ENCODE data around the gene NLGN3. TPM values are rescaled to one million over a fixed set of nuclear protein-coding genes. Genes with fewer than 3 reads are reported as not detected.

Gene NLGN3
- total and polyA plus RNA-seq, 2 of the 8 experiments (the other 6 are each of a cell fraction or from before 2014, with no cell fraction given): 12.0 to 14.8 TPM

- WGBS, 2 experiments (ENCODE audit: extremely low coverage in 1 of 2, insufficient coverage in 1 of 2, insufficient read length in 1 of 2, insufficient replicate concordance in 2 of 2, low coverage in 1 of 2, low lambda C conversion rate in 2 of 2, missing lambda C conversion rate in 1 of 2): 95% methylated on average over 8 of the region's 8 CpGs; no CpG with 5 or more reads in 1 of the 2 experiments
- Histone ChIP-seq H3K79me1 (ENCODE audit: low read depth, low read length) (no peaks in the 10 kb centered on the region), H4K91ac (replicated peaks; ENCODE audit: insufficient read length, low read length) (no peak within 1 kb of the TSS), H2AK5ac (ENCODE audit: low read depth, low read length) (no peak within 1 kb of the TSS), H3K23ac (ENCODE audit: insufficient read length) (no peak within 1 kb of the TSS), H3K4me2 (ENCODE audit: insufficient read depth in 1 of 2, low read depth in 2 of 2, low read length in 2 of 2) (no peak within 1 kb of the TSS), H2AFZ (ENCODE audit: low read length) (no peak within 1 kb of the TSS), H2BK120ac (replicated peaks; ENCODE audit: low read depth, low read length) (no peak within 1 kb of the TSS), H2BK15ac (ENCODE audit: low read length) (no peak within 1 kb of the TSS), H4K5ac (ENCODE audit: insufficient read length, low read depth, low read length) (no peak within 1 kb of the TSS), H3K79me2 (ENCODE audit: control insufficient read depth in 1 of 2, insufficient read depth in 2 of 2, low read length in 2 of 2) (no peaks in the 10 kb centered on the region), H3K27me3 (replicated peaks in 1 of 4; ENCODE audit: control insufficient read depth in 3 of 4, extremely low read depth in 1 of 4, insufficient read depth in 3 of 4, low read length in 3 of 4) (peaks cover 0 to 2% (median 0%) of the 10 kb centered on the region in 4 experiments; a peak in 2 of 7 replicates), H3K23me2 (ENCODE audit: low read depth, low read length) (no peaks in the 10 kb centered on the region), H2BK5ac (ENCODE audit: low read depth, low read length) (no peak within 1 kb of the TSS), H4K20me1 (replicated peaks in 1 of 2; ENCODE audit: control insufficient read depth in 1 of 2, insufficient read depth in 2 of 2, low read length in 2 of 2) (no peaks in the 10 kb centered on the region), H3K27ac (ENCODE audit: low read depth, low read length) (no peak within 1 kb of the TSS), H3K4me1 (replicated peaks in 1 of 4; ENCODE audit: control insufficient read depth in 3 of 4, insufficient read depth in 4 of 4, low read length in 3 of 4) (0 out of 7 replicates have a peak, but pooled peaks cover 0 to 5% (median 0%) of the 10 kb centered on the region in 4 experiments), H3K18ac (ENCODE audit: extremely low read depth, low read length) (no peak within 1 kb of the TSS), H3K56ac (replicated peaks; ENCODE audit: insufficient read length, low read depth, low read length) (no peak within 1 kb of the TSS), H3K36me3 (ENCODE audit: control insufficient read depth in 2 of 4, insufficient read depth in 4 of 4, low read length in 3 of 4) (no peaks in the 10 kb centered on the region), H3K14ac (ENCODE audit: insufficient read length) (no peak within 1 kb of the TSS), H3K4me3 (ENCODE audit: extremely low read depth in 1 of 4, insufficient read depth in 2 of 4, low read depth in 3 of 4, low read length in 4 of 4) (no peak within 1 kb of the TSS), H2BK12ac (ENCODE audit: low read depth, low read length) (no peak within 1 kb of the TSS), H2BK20ac (ENCODE audit: low read length) (no peak within 1 kb of the TSS), H3K4ac (replicated peaks; ENCODE audit: insufficient read length, low read depth, low read length) (no peak within 1 kb of the TSS), H3K9ac (replicated peaks in 1 of 4; ENCODE audit: extremely low read depth in 1 of 4, low read depth in 3 of 4, low read length in 3 of 4) (no peak within 1 kb of the TSS), H3K9me3 (ENCODE audit: insufficient read depth in 2 of 2, low read depth in 1 of 2, low read length in 1 of 2) (no peaks in the 10 kb centered on the region), H4K8ac (ENCODE audit: extremely low read depth, insufficient read depth, low read length) (no peak within 1 kb of the TSS)
- POLR2A ChIA-PET (ENCODE audit: partially characterized antibody): interaction anchor here (0.7 to 1.3 kb wide), 4 partner anchors 8 to 71 kb away, joined by 3 to 5 read pairs (median 4); no protein-coding TSS in a partner anchor
- CTCF ChIA-PET (ENCODE audit: partially characterized antibody): no interaction called here
- DNase-seq (ENCODE audit: low read depth in 1 of 2, low spot score in 2 of 2): no peak
- no peak for FAIRE-seq
- TF ChIP-seq GABPA (IDR thresholded peaks at IDR 0.05; ENCODE audit: borderline replicate concordance, insufficient read depth, low read length) (no peak), TEAD4 (IDR thresholded peaks at IDR 0.05; ENCODE audit: low read depth, low read length) (no peak), POLR2A (IDR thresholded peaks at IDR 0.05; ENCODE audit: control extremely low read depth in 1 of 2, low read depth in 2 of 2, low read length in 2 of 2) (no peak), CTBP2 (IDR thresholded peaks at IDR 0.05; ENCODE audit: borderline replicate concordance, insufficient read depth, insufficient read length, low read length) (no peak), EZH2 (IDR thresholded peaks at IDR 0.05; ENCODE audit: low read depth, low read length, severe bottlenecking) (no peak), POLR2AphosphoS5 (IDR thresholded peaks at IDR 0.05; ENCODE audit: low read depth, low read length) (no peak), SRF (IDR thresholded peaks at IDR 0.05; ENCODE audit: low read depth, low read length) (no peak), HDAC6 (IDR thresholded peaks at IDR 0.05; ENCODE audit: low read depth, low read length) (no peak), GTF2F1 (IDR thresholded peaks at IDR 0.05; ENCODE audit: borderline replicate concordance, low read depth, low read length) (no peak), RBBP5 (IDR thresholded peaks at IDR 0.05; ENCODE audit: borderline replicate concordance, low read depth, low read length) (no peak), SIX5 (IDR thresholded peaks at IDR 0.05; ENCODE audit: low read depth, low read length) (no peak)
- TF ChIP-seq, protein P1, sequence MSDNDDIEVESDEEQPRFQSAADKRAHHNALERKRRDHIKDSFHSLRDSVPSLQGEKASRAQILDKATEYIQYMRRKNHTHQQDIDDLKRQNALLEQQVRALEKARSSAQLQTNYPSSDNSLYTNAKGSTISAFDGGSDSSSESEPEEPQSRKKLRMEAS (IDR thresholded peaks at IDR 0.05): no peak
Observed at GRCh38 chrX:71111141-71111843, 33.3 kb upstream of the NLGN3 start, which contains the start of gene IL2RG. TSS of gene IL2RG (minus strand) at chrX:71111577. CDS start at chrX:71111539, 38 bp downstream.
